ENCODE measurements around the gene ZDHHC21. TPM values are rescaled to one million over a fixed set of nuclear protein-coding genes. Genes with fewer than 3 reads are reported as not detected.

The ZDHHC21 gene
- 3.5 and 3.8 TPM in 2 replicates for total RNA-seq (2014; rRNA removed; shearing (Covaris generic))
- 2.4 and 3.2 TPM in 2 replicates for polyA plus RNA-seq (2015; cell fraction: cytosol; rRNA removed)
- polyA plus RNA-seq (2015; cell fraction: nucleus; rRNA removed): 21.7 and 22.2 TPM in 2 replicates

GRCh38 chr9:14693251-14693861 lies at the start of gene ZDHHC21:
ZDHHC21 (minus strand) TSS chr9:14693432; CDS start chr9:14674340, 19,092 bp downstream.
- in situ Hi-C loops (cut with HindIII; ENCODE audit: low pct_unique_long_range_greater_than_20kb, low sequenced_read_pairs): no loop called here
- DNase-seq (ENCODE audit: low read depth, low spot score): peak; percentile 41

DNA sequence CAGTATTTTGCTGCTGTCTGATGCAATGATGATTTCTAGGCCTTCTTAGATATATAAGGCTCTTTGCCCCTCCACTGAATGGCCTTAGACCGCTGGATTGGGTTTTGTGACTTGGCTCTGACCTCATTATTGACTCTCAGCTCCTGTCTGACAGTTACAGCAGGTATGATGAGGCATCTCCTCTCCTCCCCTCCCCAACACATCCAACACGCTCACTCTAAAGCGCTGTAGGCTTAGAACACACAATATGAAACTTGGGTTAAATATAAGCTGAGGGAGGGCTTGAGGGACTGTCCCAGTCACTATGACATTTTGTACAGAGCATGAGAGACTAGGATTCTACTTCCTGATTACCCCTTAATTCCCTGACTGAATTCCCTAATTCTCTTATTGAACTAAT lies 48.1 kb upstream of the ZDHHC21 start:
- in situ Hi-C loops (cut with HindIII; ENCODE audit: low pct_unique_long_range_greater_than_20kb, low sequenced_read_pairs): no loop called here
- DNase-seq (ENCODE audit: low read depth, low spot score): no peak

DNA sequence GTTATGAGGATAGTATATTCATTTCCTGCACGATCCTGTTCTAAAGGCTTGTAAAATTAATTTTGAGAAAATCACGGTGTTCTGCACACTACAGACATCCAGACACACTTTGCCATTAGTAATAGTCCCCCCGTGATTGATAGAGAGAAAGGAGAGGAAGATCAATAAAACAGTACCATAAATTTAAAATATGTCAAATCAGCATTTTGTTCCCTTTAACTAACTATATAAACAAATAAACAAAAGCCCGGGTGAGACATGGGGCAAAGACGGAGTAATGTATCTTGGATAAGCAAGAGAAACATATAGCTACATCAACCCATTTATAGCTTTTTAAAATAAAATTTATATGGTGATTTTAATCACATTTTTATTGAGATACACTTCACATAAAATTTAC lies 39.9 kb upstream of the ZDHHC21 start:
- no peak for DNase-seq (ENCODE audit: low read depth, low spot score)
- in situ Hi-C loops (cut with HindIII; ENCODE audit: low pct_unique_long_range_greater_than_20kb, low sequenced_read_pairs): no loop called here

DNA sequence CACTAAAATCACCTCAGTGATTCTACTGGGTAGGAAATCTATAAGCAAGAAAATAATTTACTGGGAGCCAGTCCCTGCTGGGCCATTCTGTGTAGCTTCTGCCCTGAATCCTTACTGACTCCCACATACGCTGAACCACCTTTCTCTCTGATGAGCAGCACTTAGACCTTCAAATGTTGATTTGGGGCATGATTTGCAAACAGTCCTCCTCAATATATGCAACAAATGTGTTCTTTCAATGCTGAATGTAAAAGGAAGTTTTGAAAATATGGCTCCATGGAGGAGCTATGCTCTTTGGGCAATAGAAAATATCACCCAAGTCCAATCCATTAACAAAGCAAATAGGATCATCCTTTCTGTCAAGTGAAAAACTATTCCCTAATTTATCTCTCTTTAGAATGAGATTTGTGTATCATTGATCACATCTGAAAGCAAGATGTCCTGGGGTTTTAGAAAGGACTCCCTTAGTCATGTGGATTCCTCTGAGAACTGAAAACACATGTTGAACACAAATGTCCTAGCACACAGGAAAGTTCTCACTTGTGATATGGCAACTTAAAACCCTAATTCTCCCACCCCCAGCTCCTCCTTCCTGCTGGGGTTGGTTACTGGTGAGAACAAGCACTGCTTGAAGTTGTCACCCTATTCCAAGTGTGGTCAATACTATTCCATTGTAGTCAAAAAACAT lies 38.2 kb upstream of the ZDHHC21 start:
- in situ Hi-C loops (cut with HindIII; ENCODE audit: low pct_unique_long_range_greater_than_20kb, low sequenced_read_pairs): no loop called here
- DNase-seq (ENCODE audit: low read depth, low spot score): no peak

DNA sequence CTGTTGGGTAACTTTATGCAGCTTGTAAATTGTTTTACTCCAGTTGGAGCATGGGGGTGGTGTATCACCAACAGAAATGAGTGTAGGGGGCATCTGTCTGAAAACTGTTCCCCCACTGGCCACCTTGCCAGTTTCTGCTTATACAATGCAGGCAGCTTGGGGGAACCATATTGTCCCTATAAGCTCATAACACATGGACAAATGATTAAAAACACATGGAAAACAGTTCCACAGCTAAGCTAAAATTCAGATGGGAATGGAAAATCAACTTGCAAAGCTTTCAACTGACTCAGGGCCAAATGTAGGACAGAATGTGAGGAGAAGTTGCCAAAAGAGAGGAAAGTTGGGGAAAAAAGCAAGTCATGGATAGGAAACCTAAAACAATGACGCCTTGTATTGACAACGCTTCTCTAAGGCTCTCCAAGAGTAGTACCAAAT lies 37.2 kb upstream of the ZDHHC21 start:
- in situ Hi-C loops (cut with HindIII; ENCODE audit: low pct_unique_long_range_greater_than_20kb, low sequenced_read_pairs): no loop called here
- DNase-seq (ENCODE audit: low read depth, low spot score): no peak

- in situ Hi-C loops (cut with HindIII; ENCODE audit: low pct_unique_long_range_greater_than_20kb, low sequenced_read_pairs): no loop called here
- no peak for DNase-seq (ENCODE audit: low read depth, low spot score)
Measured at GRCh38 chr9:14723301-14723700, 30.1 kb upstream of the ZDHHC21 start.

DNA sequence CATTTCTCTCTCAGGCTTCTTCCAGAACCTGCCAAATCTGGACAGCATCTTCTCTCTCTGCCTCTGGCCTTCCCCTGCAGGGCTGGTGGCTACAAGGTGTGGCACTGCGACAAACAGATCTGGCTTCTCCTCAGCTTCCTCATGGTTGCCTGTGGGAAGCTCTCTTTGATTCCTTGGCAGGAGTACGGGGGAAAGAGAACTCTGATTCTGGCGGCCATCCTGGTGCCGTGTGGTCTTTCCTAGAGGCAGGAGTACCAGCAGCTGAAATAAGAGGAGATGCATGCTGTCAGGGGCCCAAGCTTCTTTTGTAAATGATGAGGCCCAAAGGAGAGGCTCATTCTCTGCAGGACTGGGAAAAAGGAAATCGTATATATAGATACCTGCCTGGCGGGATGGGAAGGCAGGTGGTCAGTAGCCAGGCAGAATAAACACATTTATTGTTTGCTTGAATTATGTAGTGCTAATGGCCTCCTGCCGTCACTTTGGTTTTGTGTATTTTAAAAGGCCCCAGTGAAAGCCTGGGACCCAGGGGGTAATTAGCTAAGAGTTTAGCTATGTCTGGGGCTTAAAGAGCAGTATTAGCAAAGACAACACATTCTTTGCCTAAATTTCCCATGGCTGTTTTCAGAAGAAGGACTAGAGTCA lies 29.3 kb upstream of the ZDHHC21 start, which contains the start of gene CER1:
Gene CER1 (minus strand): TSS at position 343 of the 645 bp plus-strand sequence. CDS start 61 bp downstream, at position 282.
- DNase-seq (ENCODE audit: low read depth, low spot score): no peak
- in situ Hi-C loops (cut with HindIII; ENCODE audit: low pct_unique_long_range_greater_than_20kb, low sequenced_read_pairs): no loop called here

GRCh38 chr9:14719231-14719923 lies 26.1 kb upstream of the ZDHHC21 start:
- no peak for DNase-seq (ENCODE audit: low read depth, low spot score)
- in situ Hi-C loops (cut with HindIII; ENCODE audit: low pct_unique_long_range_greater_than_20kb, low sequenced_read_pairs): no loop called here

- in situ Hi-C loops (cut with HindIII; ENCODE audit: low pct_unique_long_range_greater_than_20kb, low sequenced_read_pairs): no loop called here
Measured at GRCh38 chr9:14715102-14715501, 21.9 kb upstream of the ZDHHC21 start.

DNA sequence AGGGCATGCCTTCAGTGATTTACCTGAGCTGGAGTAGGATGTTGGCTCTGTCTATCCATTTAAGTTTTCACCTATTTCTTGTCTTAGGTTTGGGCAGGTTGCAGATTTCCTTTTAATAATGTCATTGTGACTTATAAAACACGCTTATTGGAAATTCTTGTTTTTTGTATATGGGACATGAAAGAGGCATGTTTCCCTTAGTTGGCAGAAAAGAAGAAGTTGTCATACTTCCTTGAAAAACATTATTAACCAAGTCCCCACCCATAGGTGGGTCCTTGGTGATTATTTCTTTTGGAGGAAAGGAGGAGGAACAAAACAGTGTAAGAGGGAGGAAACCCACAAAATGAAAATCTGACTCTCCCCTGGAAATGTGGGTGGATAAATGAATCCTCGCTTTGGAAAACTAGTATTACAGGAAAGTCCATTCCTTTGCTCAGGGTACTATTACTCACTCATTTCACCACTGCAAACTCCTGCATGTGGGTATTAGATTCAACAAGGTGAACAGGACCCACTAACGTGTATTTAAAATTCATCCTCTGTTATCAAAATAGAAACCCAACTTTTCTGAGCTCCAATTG lies 20.0 kb upstream of the ZDHHC21 start:
- in situ Hi-C loops (cut with HindIII; ENCODE audit: low pct_unique_long_range_greater_than_20kb, low sequenced_read_pairs): no loop called here
- no peak for DNase-seq (ENCODE audit: low read depth, low spot score)

More at GRCh38 chr9:14715102-14715501, 21.9 kb upstream of the ZDHHC21 start:
- DNase-seq (ENCODE audit: low read depth, low spot score): no peak

DNA sequence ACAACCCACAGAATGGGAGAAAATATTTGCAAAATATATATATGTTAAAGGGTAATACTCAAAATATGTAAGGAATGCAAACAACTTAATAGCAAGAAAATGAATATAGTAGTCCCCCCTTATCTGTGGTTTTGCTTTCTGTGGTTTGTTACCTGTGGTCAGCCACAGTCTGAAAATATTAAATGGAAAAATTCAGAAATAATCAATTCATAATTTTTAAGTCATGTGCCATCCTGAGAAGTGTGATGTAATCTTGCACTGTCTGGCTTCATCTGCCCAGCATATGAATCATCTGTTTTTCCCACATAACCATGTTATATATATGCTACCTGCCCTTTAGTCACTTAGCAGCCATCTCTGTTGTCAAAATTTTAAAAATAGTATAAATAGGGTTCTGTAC lies 17.6 kb upstream of the ZDHHC21 start:
- in situ Hi-C loops (cut with HindIII; ENCODE audit: low pct_unique_long_range_greater_than_20kb, low sequenced_read_pairs): no loop called here
- DNase-seq (ENCODE audit: low read depth, low spot score): no peak

GRCh38 chr9:14706530-14707140 lies 13.4 kb upstream of the ZDHHC21 start:
- in situ Hi-C loops (cut with HindIII; ENCODE audit: low pct_unique_long_range_greater_than_20kb, low sequenced_read_pairs): no loop called here
- no peak for DNase-seq (ENCODE audit: low read depth, low spot score)

- DNase-seq (ENCODE audit: low read depth, low spot score): no peak
- in situ Hi-C loops (cut with HindIII; ENCODE audit: low pct_unique_long_range_greater_than_20kb, low sequenced_read_pairs): no loop called here
Measured at GRCh38 chr9:14705079-14705478, 11.8 kb upstream of the ZDHHC21 start.

- DNase-seq (ENCODE audit: low read depth, low spot score): no peak
- in situ Hi-C loops (cut with HindIII; ENCODE audit: low pct_unique_long_range_greater_than_20kb, low sequenced_read_pairs): no loop called here
Measured at GRCh38 chr9:14704281-14704680, 11.0 kb upstream of the ZDHHC21 start.

GRCh38 chr9:14702200-14702720 lies 9.0 kb upstream of the ZDHHC21 start:
- DNase-seq (ENCODE audit: low read depth, low spot score): no peak
- in situ Hi-C loops (cut with HindIII; ENCODE audit: low pct_unique_long_range_greater_than_20kb, low sequenced_read_pairs): no loop called here

GRCh38 chr9:14692470-14693250 lies 572 bp downstream of the ZDHHC21 start:
- in situ Hi-C loops (cut with HindIII; ENCODE audit: low pct_unique_long_range_greater_than_20kb, low sequenced_read_pairs): no loop called here
- peak; percentile 3 for DNase-seq (ENCODE audit: low read depth, low spot score)
